ENCODE measurements around the gene HSPA4.

The HSPA4 gene

GRCh38 chr5:133053448-133053847 is 1.6 kb downstream of the HSPA4 start:
- Histone ChIP-seq H3K27ac (no peak overlapping the region), H3K27me3 (replicated peaks) (no peaks in the 10 kb centered on the region), H3K36me3 (replicated peaks) (no peaks in the 10 kb centered on the region), H3K4me3 (ENCODE audit: low read depth, low read length) (peak overlapping the region; percentile 99)
- no peak for DNase-seq
- no peak for TF ChIP-seq CTCF (IDR thresholded peaks at IDR 0.05; ENCODE audit: low read depth, low read length, missing control alignments)
- in situ Hi-C loops (cut with HindIII; ENCODE audit: low pct_ligation_motif_present, low sequenced_read_pairs) = no loop called here

DNA sequence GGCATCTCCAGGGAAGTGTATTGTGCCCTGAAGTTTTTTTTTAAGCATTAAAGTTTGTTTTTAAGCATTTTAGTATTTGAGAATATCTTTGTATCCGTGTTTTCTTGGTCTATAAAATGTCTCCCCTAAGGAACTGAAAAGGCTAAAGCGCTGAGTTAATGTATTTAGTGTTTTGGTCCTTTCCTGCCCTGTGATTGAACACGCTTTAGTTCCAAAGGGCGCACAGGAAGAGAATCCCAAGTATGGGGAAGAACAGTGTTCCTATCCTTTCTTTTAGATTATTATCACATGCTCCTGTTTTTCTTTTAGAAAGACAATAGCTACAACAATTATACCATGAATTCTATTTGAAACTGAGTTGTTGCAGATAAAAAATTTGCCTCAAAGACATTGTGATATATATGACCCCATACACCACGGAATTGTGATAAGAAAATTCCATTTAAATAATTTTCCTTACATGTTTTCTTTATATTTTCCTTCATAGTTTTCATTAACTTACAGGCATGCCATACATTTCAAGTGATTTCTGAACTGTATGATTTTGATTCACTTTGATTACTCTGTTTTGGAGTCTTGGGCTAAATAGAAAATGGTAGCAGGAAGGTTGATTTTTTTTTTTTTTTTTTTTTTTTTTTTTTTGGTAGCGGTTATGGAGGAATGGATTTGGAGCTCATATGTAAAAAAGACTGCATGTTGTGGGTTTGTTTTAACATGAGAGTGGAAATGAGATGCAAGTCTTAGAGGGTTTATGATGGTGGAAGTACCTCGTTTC is 3.1 kb downstream of the HSPA4 start:
- Histone ChIP-seq H3K36me3 (replicated peaks) (no peaks in the 10 kb centered on the region), H3K27me3 (replicated peaks) (no peaks in the 10 kb centered on the region), H3K27ac (no peak overlapping the region), H3K4me3 (ENCODE audit: low read depth, low read length) (no peak overlapping the region)
- DNase-seq = no peak
- in situ Hi-C loops (cut with HindIII; ENCODE audit: low pct_ligation_motif_present, low sequenced_read_pairs) = no loop called here
- no peak for TF ChIP-seq CTCF (IDR thresholded peaks at IDR 0.05; ENCODE audit: low read depth, low read length, missing control alignments)

GRCh38 chr5:133056891-133057290 is 5.1 kb downstream of the HSPA4 start:
- H3K27ac ChIP-seq = no peak overlapping the region
- no peaks in the 10 kb centered on the region for H3K27me3 ChIP-seq (replicated peaks)
- DNase-seq = no peak
- in situ Hi-C loops (cut with HindIII; ENCODE audit: low pct_ligation_motif_present, low sequenced_read_pairs) = no loop called here
- H3K36me3 ChIP-seq (replicated peaks) = no peaks in the 10 kb centered on the region
- H3K4me3 ChIP-seq (ENCODE audit: low read depth, low read length) = no peak overlapping the region
- no peak for TF ChIP-seq CTCF (IDR thresholded peaks at IDR 0.05; ENCODE audit: low read depth, low read length, missing control alignments)

DNA sequence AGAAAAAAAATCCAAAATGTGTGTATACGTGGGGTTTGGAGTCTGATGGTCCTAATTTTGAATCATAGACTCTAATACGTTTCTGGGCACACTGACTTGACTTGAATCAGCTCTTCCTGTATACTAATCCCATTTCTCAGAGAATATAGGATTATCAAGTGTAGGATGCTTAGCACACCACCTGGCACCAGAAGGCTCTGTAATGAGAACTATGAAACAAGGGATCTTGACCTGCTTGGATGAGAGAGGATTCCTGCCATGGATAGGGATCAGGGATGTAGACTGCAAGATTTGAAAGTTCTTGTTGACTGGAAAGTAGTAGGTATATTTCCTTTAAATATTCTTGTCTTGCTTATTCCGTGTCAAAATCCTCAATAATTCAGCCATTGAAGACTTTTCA is 7.8 kb downstream of the HSPA4 start:
- DNase-seq = no peak
- H3K4me3 ChIP-seq (ENCODE audit: low read depth, low read length) = no peak overlapping the region
- in situ Hi-C loops (cut with HindIII; ENCODE audit: low pct_ligation_motif_present, low sequenced_read_pairs) = no loop called here
- H3K27me3 ChIP-seq (replicated peaks) = no peaks in the 10 kb centered on the region
- no peak for TF ChIP-seq CTCF (IDR thresholded peaks at IDR 0.05; ENCODE audit: low read depth, low read length, missing control alignments)
- no peaks in the 10 kb centered on the region for H3K36me3 ChIP-seq (replicated peaks)
- no peak overlapping the region for H3K27ac ChIP-seq

DNA sequence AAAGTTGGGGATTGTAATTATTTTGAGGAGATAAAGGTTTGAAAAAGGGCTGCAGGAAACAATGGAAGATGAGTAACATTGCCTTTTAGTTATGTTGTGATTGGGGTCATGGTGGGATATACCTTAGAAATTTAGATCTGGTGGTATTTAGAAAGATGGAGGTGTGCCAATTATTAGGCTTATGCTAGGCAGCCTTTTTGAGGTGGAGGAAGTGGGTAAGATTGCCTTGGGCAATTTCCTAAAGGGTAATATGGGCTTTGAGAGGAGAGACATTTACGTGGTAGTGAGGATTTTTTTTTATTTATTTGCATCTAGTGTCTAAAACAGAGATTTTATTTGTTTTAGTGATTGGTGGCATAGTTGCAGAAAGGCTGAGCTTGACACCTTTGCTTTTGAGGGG is 10.5 kb downstream of the HSPA4 start:
- no peak for DNase-seq
- H3K4me3 ChIP-seq (ENCODE audit: low read depth, low read length) = no peak overlapping the region
- no peak overlapping the region for H3K27ac ChIP-seq
- TF ChIP-seq CTCF (IDR thresholded peaks at IDR 0.05; ENCODE audit: low read depth, low read length, missing control alignments) = no peak
- no peaks in the 10 kb centered on the region for H3K27me3 ChIP-seq (replicated peaks)
- no peaks in the 10 kb centered on the region for H3K36me3 ChIP-seq (replicated peaks)
- in situ Hi-C loops (cut with HindIII; ENCODE audit: low pct_ligation_motif_present, low sequenced_read_pairs) = no loop called here

DNA sequence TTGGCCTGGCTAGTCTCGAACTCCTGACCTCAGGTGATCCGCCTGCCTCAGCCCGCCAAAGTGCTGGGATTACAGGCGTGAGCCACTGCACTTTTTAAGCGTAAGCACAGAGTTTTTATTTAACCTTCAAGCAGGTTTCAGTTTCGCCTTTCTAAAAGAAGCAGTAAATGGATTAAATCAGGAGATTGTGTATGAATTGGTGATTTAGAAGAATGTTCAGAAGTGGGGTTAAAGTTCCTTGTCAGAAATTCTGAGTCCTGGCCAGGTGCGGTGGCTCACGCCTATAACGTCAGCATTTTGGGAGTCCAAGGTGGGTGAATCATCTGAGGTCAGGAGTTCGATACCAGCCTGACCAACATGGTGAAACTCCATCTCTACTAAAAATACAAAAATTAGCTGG is 12.2 kb downstream of the HSPA4 start:
- no peak for TF ChIP-seq CTCF (IDR thresholded peaks at IDR 0.05; ENCODE audit: low read depth, low read length, missing control alignments)
- DNase-seq = no peak
- in situ Hi-C loops (cut with HindIII; ENCODE audit: low pct_ligation_motif_present, low sequenced_read_pairs) = no loop called here
- H3K27me3 ChIP-seq (replicated peaks) = no peaks in the 10 kb centered on the region
- no peak overlapping the region for H3K27ac ChIP-seq
- peaks cover 12% of the 10 kb centered on the region for H3K36me3 ChIP-seq (replicated peaks)
- no peak overlapping the region for H3K4me3 ChIP-seq (ENCODE audit: low read depth, low read length)
